Lower leg skin (tissue), 3 donors: ENCODE measurements around the gene RMND5B.

ENCODE experiments used
- CTCF ChIP-seq, 3 donors: fragments of 450-650 bp; IDR thresholded peaks; one replicate each; pipeline ENCODE4 v1.5.1; 2016; ENCODE audit warnings: antibody characterized with exemption in 3 of 3, mild to moderate bottlenecking in 3 of 3, moderate library complexity in 2 of 3
- POLR2A ChIP-seq, 2 donors: fragments of 450-650 bp; IDR thresholded peaks; one replicate each; pipeline ENCODE4 v1.6.1; 2016 to 2017; ENCODE audit warnings: antibody characterized with exemption in 2 of 2, mild to moderate bottlenecking in 1 of 2, moderate library complexity in 1 of 2

GRCh38 chr5:178116143-178116885 lies 14.5 kb upstream of the RMND5B start:
- TF ChIP-seq POLR2A (IDR thresholded peaks at IDR 0.05) (no peak), CTCF (IDR thresholded peaks at IDR 0.05) (no peak)
